ENCODE data around the gene IFT20.
"Not testable (repeated sequence)": the region's sequence is repeated elsewhere in the genome, so short reads cannot be mapped to it uniquely, and the experiment has no call there.

IFT20 gene

DNA sequence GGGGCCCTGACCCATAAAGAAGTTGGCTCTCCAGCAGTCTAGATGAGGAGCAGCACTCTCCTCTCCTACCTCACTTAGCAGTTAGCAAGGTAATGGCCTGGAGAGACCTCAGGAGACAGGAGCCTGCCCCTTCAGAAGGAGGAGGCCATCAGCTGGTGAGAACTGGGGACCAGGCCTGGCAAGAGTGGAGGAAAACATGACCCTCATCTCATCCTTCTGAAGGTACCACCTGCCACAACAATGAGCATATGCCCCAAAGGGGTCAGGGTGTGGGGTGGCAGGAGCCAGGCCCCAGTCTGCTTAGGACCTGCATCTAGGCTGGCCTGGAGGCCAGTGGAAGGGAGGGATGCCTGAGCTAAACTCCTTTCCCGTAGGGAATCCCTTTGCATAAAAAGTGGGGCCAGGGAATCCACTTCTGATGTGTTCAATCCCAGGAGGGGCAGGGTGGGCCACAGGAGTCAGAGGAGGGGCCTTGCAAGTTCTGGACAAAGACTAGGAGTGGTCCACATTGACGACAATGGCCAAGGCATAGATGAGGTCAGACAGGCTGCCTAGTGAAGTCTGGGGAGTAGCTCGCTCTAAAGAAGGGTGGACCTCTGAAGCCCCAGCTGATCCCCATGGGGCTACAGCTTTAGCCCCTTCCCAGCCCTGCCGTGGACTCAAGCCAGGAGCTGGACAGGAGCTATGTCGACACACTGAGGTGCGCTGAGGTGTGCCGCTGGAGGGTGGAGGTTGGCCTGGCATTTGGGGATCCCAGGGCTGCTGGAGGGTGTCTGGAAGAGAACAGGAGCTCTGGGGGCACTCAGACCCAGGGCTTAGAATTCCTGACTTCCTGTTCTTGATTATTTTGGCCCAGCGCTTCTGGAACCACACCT, 28.7 kb upstream of the IFT20 start:
- no peak for DNase-seq (ENCODE audit: low read depth)

GRCh38 chr17:28363186-28363585, 27.9 kb upstream of the IFT20 start:
- no peak for DNase-seq (ENCODE audit: low read depth)

- DNase-seq (ENCODE audit: low read depth): no peak
Measured at GRCh38 chr17:28357901-28358197, 22.6 kb upstream of the IFT20 start.

DNA sequence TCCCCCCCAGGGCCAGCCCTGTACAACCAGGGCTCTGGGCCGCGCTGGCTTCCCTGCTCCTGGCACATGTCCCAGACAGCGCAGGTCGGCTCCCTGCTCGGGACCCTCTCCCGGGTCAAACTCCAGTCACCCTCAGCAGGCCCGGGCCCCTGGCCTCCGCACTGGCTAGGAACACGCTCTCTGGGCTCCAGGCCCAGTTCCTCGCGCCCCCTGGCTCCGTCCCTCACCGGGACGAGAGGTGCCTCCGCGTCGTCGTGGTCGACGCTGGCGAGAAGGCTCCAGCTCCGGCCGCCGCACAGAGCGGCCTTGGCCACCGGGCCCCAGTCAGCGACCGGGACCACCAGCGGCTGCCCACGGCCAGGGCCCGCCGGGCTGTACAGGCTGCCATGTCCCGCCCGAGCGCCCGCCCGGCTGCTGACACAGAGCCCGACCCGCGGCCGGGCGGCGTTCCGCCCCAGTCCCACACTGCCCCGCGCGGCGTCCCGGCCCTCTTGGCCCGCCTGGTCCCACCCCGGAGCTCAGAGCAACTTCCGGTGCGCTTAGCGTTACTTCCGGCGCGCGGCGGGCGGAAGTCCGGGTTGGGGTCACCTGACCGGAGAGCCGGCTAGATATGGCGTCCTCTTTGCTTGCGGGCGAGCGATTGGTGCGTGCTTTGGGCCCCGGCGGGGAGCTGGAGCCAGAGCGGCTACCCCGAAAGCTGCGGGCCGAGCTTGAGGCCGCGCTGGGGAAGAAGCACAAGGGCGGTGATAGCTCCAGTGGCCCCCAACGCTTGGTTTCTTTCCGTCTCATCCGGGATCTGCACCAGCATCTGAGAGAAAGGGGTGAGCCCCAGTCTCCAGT, 22.0 kb upstream of the IFT20 start, which contains the start of gene POLDIP2:
Gene POLDIP2 (minus strand): TSS at position 467 of the 840 bp plus-strand sequence. CDS start 79 bp downstream, at position 388.
- peak; percentile 94 for DNase-seq (ENCODE audit: low read depth)

- DNase-seq (ENCODE audit: low read depth): no peak
Measured at GRCh38 chr17:28350271-28350670, 15.0 kb upstream of the IFT20 start.

- no peak for DNase-seq (ENCODE audit: low read depth)
Measured at GRCh38 chr17:28348979-28349378, 13.7 kb upstream of the IFT20 start.

DNA sequence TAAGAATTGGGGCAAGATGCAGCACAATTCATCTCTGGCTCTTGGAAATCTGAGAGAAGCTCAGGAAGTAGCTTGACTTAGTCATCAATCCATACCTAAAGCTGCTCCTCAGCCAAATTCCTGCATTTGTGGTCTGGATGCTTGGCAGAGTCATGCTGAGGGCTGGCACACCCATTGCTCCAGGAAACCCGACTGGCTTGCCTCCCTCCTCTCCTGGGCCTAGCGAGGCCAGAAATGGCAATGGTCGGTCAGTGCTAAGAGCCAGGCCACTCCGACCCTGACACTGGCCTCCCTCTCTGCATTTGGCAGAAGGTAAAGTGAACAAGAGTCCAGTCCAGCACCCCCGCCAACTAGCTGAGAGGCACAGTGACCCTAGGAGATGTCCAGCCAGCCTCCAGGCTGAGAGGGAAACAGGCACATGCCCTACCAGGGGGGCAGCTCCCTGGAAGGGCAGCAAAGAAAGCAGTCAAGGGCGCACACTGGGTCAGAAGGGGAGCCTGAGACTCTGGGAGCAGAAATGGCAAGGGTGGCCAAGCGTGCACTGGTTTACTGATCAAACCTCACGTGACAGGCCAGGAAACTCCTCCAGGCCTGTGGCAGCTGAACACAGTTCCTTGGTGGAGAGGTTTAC, 12.1 kb upstream of the IFT20 start:
- DNase-seq (ENCODE audit: low read depth): no peak

- DNase-seq (ENCODE audit: low read depth): no peak
Measured at GRCh38 chr17:28346746-28347246, 11.5 kb upstream of the IFT20 start.

DNA sequence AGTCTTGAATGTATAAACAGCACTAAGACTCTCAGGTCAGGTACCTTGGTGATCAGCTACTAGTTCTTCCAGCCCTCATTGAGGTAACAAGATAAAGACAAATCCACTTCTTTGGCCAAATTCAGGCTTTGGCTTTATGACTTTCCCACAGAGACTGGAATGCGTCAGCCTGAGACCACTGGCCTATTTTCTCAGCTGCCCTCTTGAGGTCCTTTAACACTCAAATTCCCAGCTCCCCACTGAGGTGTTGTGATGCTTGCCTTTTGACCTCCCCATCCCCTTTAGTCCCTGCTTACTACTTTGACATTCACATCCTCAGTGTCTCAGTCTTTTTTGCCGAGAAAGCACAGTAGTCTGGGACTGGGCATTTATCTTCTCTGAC, 10.9 kb upstream of the IFT20 start:
- DNase-seq (ENCODE audit: low read depth): no peak

GRCh38 chr17:28345419-28346198, 10.3 kb upstream of the IFT20 start:
- no peak for DNase-seq (ENCODE audit: low read depth)

DNA sequence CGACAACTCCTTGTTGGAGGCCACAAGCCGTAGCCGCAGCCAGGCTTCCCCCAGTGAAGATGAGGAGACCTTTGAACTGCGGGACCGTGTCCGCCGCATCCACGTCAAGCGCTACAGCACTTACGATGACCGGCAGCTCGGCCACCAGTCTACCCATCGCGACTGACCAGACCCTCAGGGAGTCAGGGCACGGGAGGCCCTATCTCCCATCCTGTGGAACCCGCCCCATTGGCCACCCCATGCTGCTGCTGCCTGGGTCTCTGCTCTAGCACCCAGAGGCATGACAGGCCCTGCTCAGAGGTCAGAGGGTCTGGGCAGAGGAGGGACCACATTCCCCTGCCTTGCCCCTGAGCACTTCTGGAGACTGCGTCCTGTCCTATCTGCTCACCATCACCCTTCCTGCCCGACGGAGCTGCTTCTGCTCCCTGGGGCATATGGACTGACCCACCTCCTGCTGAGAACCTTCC, 9.2 kb upstream of the IFT20 start:
- no peak for DNase-seq (ENCODE audit: low read depth)

- no peak for DNase-seq (ENCODE audit: low read depth)
Measured at GRCh38 chr17:28344011-28344410, 8.7 kb upstream of the IFT20 start.

- no peak for DNase-seq (ENCODE audit: low read depth)
Measured at GRCh38 chr17:28343491-28343932, 8.2 kb upstream of the IFT20 start.

DNA sequence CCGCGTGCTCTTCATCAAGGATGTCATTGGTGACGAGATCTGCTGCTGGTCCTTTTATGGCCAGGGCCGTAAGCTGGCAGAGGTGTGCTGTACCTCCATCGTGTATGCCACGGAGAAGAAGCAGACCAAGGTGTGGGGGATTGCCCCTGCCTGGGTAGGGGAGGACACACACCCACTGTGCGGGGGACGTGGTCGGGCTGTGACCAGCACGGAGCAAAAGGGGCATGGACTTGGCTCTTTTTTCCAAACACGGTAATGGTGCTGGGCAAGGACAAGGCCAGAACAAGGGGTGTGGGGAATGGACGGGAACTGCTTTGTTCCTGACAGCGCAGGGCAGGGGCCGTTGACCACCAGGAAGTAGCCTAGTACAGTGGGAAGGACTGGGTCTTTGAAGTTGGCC, 7.0 kb upstream of the IFT20 start:
- DNase-seq (ENCODE audit: low read depth): no peak

GRCh38 chr17:28341516-28341915, 6.2 kb upstream of the IFT20 start:
- DNase-seq (ENCODE audit: low read depth): no peak

- no peak for DNase-seq (ENCODE audit: low read depth)
Measured at GRCh38 chr17:28340374-28340773, 5.1 kb upstream of the IFT20 start.

- no peak for DNase-seq (ENCODE audit: low read depth)
Measured at GRCh38 chr17:28339431-28339830, 4.2 kb upstream of the IFT20 start.

DNA sequence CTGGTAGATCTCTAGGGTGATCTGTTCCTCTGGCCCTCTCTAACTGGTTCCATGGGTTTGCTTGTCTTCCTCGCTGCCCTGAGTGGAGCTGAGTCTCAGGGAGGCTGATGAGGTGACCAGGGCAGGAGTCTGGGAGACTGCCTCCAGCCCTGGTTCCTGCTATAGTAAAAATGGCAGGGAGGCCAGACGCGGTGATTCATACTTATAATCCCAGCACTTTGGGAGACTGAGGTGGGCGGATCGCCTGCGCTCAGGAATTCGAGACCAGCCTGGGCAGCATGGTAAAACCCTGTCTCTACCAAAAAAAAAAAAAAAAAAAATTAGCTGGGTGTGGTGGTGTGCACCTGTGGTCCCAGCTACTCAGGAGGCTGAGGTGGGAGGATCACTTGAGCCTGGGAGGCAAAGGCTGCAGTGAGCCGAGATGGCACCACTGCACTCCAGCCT, 3.5 kb upstream of the IFT20 start:
- not testable (repeated sequence) for DNase-seq (ENCODE audit: low read depth)

DNA sequence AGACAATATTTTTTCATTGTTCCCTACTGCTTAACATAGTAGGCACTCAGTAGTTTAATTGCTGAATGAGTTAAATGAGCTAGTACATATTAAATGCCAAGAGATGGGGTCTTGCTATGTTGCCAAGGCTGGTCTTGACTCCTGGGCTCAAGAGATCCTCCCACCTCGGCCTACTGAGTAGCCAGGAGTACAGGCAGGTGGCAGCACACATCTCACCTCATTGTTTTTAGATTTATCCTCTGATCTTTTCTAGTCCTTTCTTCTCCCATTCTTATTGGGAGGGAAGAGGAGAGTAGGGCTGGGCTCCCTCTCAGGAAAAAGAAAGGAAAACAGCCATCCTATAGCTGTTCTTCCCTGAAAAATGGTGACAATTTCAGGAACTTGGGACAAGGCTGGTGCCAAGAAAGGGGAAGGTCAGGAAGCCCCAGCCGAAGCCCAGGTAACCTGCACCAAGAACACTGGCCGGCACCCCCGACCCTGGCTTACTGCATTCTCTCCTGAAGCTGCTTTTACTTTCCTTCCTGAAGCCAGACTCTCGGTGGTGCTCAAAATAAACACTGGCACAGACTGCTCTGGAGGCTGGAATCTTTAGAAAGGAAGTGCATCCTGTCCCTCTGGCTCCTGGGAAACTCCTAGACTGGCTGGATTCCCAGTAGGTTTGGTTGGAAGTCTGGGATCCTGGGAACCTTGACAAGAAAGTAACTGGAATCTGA, 2.9 kb upstream of the IFT20 start:
- no peak for DNase-seq (ENCODE audit: low read depth)

- no peak for DNase-seq (ENCODE audit: low read depth)
Measured at GRCh38 chr17:28335959-28336871, 943 bp upstream of the IFT20 start.
